Activated CD4-positive, alpha-beta T cell treated with anti-CD3 and anti-CD28 coated beads for 36 hours (primary cell): ENCODE results near the gene TFPI. TPM values are rescaled to one million over a fixed set of nuclear protein-coding genes. Genes with fewer than 3 reads are reported as not detected.
A peak's percentile ranks its signal among the peaks of the same experiment; 100 is the strongest.

Source experiments
- ATAC-seq: fragments of 200-7000 bp; cut with Tn5 transposase; one replicate; pipeline ENCODE4 v1.10.0; 2021; ENCODE audit warnings: mild to moderate bottlenecking, moderate library complexity
- CTCF ChIA-PET: fragments of 350-600 bp; sonication (Branson Sonifier 250); formaldehyde crosslinking; loops from one replicate; lab custom pipeline; 2021; ENCODE audit warnings: antibody characterized with exemption; lab: Charles Lee
- POLR2A ChIA-PET: fragments of 350-600 bp; sonication (Branson Sonifier 250); formaldehyde crosslinking; loops from one replicate; lab custom pipeline; 2021; ENCODE audit warnings: antibody characterized with exemption, inconsistent platforms; lab: Charles Lee
- DNase-seq: peaks from one replicate; pipeline ENCODE4 v3.0.0-alpha.2; 2020
- H3K27ac Mint-ChIP-seq: one replicate; pipeline ENCODE4 v1.8.0; 2021; ENCODE audit warnings: mixed read lengths
- H3K27me3 Mint-ChIP-seq: one replicate; pipeline ENCODE4 v1.8.0; 2021; ENCODE audit warnings: mixed read lengths
- H3K36me3 Mint-ChIP-seq: one replicate; pipeline ENCODE4 v1.8.0; 2021; ENCODE audit warnings: low read depth, mixed read lengths
- H3K4me1 Mint-ChIP-seq: one replicate; pipeline ENCODE4 v1.8.0; 2021; ENCODE audit warnings: mixed read lengths
- H3K4me3 Mint-ChIP-seq: one replicate; pipeline ENCODE4 v1.8.0; 2021; ENCODE audit warnings: mild to moderate bottlenecking, moderate library complexity, mixed read lengths
- H3K9me3 Mint-ChIP-seq: one replicate; pipeline ENCODE4 v1.8.0; 2021; ENCODE audit warnings: low read depth, mixed read lengths
- intact Hi-C, 2 experiments: fragments of 100-400 bp; cut with DNase I in 1 of 2; cut with micrococcal nuclease in 1 of 2; formaldehyde crosslinking; loops; one replicate each; pipeline versions ENCODE4 v1.14.2 to v1.15.1; 2022 to 2024; cut with DNase I, micrococcal nuclease
- total RNA-seq, 2 experiments: library from RNA; stranded (reverse); gene quantifications; one replicate each; pipeline ENCODE4 v1.2.3, GENCODE V29; 2021

Gene TFPI
- under 1 TPM in 1 of 2 experiments, not detected in 1; 0.21 TPM for total RNA-seq

DNA sequence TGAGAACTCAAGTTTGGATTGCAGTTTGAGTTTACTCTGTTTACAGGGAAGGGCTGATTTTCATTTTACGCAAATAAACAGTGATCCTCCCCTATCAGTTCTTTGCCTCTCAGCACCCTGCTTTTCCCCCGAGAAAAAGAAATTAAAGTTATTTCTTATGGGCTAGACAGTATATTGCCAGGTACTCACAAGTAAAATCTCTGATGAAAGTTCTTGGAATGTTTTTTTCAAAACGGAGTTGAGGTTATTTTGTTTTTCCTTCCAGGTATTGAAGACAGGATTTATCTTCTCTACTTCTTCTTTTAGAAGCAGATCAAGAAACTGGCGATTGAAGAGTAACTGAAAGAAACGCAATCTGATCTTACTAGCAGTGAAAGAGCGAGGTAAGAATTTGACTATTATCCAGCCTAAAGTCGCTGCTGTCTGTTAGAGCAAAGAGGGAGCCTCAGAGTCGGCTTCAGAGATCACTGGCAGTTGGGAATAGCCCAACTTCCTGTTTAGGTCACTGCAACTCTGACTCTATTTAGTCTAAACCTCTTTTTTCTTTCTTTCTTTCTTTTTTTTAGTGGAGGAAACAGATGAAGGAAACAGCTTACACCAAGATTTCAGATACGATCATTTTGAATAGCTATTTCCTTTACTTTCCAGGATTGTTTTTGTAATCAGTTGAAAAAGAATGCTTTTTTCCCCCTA, at the start of gene TFPI:
Gene TFPI, minus strand, starts transcription at position 425 of the 693 bp plus-strand sequence. CDS start 50,667 bp downstream, outside the sequence.
- Mint-ChIP-seq H3K27me3 (peaks cover 8% of the 10 kb centered on the region), H3K36me3 (no peaks in the 10 kb centered on the region), H3K4me1 (peaks cover 8% of the 10 kb centered on the region), H3K27ac (no peak within 1 kb of the TSS), H3K4me3 (peak within 1 kb of the TSS; percentile 16), H3K9me3 (no peaks in the 10 kb centered on the region)
- POLR2A ChIA-PET: no interaction called here
- intact Hi-C loops: no loop called here
- ATAC-seq (no peak), DNase-seq (no peak)
- CTCF ChIA-PET: interaction anchor here (1.6 kb wide), 1 partner anchor 54 kb away, joined by 3 read pairs; no protein-coding TSS in a partner anchor

DNA sequence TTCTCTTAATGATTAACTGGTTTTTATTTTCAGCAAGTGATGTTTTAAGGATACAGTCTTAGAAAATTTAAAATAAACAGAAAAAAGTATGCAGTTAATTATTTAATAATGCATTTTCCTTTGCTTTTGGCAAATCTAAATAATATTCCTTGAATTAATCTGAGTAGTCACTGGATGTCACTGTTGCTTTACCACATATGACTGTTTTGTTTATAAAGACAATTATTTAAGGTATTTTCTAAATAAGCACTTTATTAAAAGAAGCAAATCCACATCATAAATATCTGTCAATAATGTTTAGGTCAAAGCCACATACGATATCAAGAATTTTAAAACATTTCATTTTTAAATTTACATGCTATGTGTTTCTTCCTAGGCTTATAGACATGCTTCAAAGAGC, 40.6 kb upstream of the TFPI start:
- Mint-ChIP-seq H3K27me3 (peaks cover 1% of the 10 kb centered on the region), H3K4me1 (no peaks in the 10 kb centered on the region), H3K27ac (no peak overlapping the region)

DNA sequence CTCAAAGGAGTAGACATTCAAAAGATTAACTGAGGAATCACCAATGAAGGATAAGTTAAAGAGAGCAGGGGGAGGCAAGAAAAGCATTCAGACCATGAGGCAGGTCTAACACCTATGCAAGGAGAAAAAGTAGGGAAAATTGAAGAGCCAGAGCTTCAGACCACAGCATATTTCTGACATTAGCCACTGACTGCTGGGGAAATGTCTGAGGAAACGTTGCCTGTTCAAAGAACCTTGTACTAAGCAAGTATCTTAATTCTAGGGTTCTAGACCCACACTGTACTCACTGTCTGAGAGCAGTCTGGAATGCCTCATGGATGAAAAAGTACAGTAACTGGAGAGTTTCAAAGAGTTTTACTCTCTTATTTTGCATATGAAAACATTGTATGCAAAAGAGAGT, 39.5 kb upstream of the TFPI start:
- POLR2A ChIA-PET: no interaction called here
- ATAC-seq (no peak), DNase-seq (no peak)
- H3K36me3 Mint-ChIP-seq: no peaks in the 10 kb centered on the region
- CTCF ChIA-PET: interaction anchor here (1.0 to 1.2 kb wide), 2 partner anchors 11 to 12 kb away, joined by 3 to 4 read pairs; no protein-coding TSS in a partner anchor
- no peaks in the 10 kb centered on the region for H3K4me1 Mint-ChIP-seq
- H3K9me3 Mint-ChIP-seq: no peaks in the 10 kb centered on the region
- intact Hi-C loops: no loop called here
- no peak overlapping the region for H3K4me3 Mint-ChIP-seq
- no peak overlapping the region for H3K27ac Mint-ChIP-seq
- peaks cover 1% of the 10 kb centered on the region for H3K27me3 Mint-ChIP-seq

More for the DNA sequence above, 40.6 kb upstream of the TFPI start:
- Mint-ChIP-seq H3K36me3 (no peaks in the 10 kb centered on the region), H3K9me3 (no peaks in the 10 kb centered on the region), H3K4me3 (no peak overlapping the region)
- intact Hi-C loops: no loop called here
- no peak for ATAC-seq
- DNase-seq: no peak
- ChIA-PET POLR2A (no interaction called here), CTCF (interaction anchor here (1.0 to 1.2 kb wide), 2 partner anchors 12 to 13 kb away, joined by 3 to 4 read pairs; no protein-coding TSS in a partner anchor)

DNA sequence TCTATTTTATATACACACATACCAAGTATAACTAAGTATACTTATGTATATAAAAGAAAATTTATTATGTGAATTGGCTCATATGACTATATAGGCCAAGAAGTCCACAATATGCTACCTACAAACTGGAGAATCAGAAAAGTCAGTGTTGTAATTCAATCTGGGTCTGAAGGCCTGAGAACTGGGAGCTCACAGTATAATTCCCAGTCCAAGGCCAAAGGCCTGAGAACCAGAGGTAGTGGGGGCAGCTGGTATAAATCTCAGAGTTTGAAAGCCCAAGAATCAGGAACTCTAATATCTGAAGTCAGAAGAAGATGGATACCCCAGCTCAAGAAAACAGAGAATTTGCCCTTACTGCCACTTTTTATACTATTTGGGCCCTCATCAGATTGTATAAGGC, 38.9 kb upstream of the TFPI start:
- Mint-ChIP-seq H3K4me3 (no peak overlapping the region), H3K4me1 (no peaks in the 10 kb centered on the region), H3K27ac (no peak overlapping the region), H3K36me3 (no peaks in the 10 kb centered on the region), H3K9me3 (no peaks in the 10 kb centered on the region), H3K27me3 (peaks cover 2% of the 10 kb centered on the region)
- ChIA-PET POLR2A (no interaction called here), CTCF (no interaction called here)
- intact Hi-C loops: no loop called here
- DNase-seq (no peak), ATAC-seq (no peak)

DNA sequence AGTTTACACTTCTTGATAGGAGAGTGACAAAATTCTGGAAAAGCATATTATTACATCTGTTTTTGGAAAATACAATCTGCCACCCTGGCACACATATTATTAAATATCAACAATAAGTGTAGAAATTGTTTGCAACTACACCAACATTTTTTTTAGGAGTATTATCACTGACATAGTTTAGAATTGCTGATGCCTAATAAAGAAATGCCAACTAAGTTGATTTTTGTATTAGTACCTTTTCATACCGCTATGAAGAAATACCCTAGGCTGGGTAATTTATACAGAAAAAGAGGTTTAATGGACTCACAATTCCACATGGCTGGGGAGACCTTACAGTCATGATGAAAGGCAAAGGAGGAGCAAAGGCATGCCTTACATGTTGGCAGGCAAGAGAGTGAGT, 35.9 kb upstream of the TFPI start:
- peaks cover 4% of the 10 kb centered on the region for H3K27me3 Mint-ChIP-seq
- no peak overlapping the region for H3K27ac Mint-ChIP-seq
- DNase-seq: no peak
- CTCF ChIA-PET: no interaction called here
- intact Hi-C loops: no loop called here
- POLR2A ChIA-PET: no interaction called here
- H3K9me3 Mint-ChIP-seq: peaks cover 6% of the 10 kb centered on the region
- ATAC-seq: no peak
- H3K4me3 Mint-ChIP-seq: no peak overlapping the region
- no peaks in the 10 kb centered on the region for H3K36me3 Mint-ChIP-seq
- H3K4me1 Mint-ChIP-seq: peaks cover 22% of the 10 kb centered on the region

DNA sequence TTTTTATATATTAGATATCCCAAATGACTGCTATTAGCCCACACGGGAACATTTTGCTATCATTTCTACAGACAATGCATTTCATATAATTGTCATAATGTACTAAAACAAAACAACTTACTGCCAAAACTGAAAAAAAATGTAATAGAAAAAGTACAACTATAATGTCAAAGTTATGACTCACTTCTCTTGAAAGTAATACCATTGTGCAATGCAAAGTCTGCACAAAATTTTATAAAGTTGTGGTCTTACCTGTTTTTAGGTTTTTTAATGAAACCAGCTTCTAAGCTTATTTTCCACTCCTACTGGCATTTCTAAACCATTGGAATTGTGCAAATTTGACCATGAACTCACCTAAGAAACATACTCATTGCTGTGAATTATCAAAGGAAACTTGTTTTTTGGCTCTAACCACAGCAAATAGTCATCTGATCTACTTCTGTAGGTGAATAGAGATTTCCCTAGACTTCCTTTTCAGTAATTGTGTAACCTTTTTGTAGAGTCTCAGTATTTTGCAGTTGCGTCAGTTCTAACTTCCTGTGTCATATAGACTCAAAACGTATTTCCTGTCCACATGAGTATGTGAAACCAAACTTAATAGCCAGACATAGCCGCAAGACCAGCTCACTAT, 31.9 kb upstream of the TFPI start:
- ChIA-PET CTCF (interaction anchor here (2.2 kb wide), 1 partner anchor 86 kb away, joined by 6 read pairs; no protein-coding TSS in a partner anchor), POLR2A (interaction anchor here (0.6 kb wide), 1 partner anchor 880 kb away, joined by 8 read pairs; no protein-coding TSS in a partner anchor)
- Mint-ChIP-seq H3K4me1 (peaks cover 29% of the 10 kb centered on the region), H3K36me3 (no peaks in the 10 kb centered on the region), H3K4me3 (no peak overlapping the region), H3K27me3 (peaks cover 7% of the 10 kb centered on the region), H3K27ac (peak overlapping the region; percentile 92), H3K9me3 (peaks cover 6% of the 10 kb centered on the region)
- DNase-seq (peak; percentile 6), ATAC-seq (peak; percentile 96)
- intact Hi-C loops: loop anchor here (10.0 kb wide), 3 partner anchors 489 to 1859 kb away; partner anchors contain the start of gene WDR75 (in 1 of the 2)

DNA sequence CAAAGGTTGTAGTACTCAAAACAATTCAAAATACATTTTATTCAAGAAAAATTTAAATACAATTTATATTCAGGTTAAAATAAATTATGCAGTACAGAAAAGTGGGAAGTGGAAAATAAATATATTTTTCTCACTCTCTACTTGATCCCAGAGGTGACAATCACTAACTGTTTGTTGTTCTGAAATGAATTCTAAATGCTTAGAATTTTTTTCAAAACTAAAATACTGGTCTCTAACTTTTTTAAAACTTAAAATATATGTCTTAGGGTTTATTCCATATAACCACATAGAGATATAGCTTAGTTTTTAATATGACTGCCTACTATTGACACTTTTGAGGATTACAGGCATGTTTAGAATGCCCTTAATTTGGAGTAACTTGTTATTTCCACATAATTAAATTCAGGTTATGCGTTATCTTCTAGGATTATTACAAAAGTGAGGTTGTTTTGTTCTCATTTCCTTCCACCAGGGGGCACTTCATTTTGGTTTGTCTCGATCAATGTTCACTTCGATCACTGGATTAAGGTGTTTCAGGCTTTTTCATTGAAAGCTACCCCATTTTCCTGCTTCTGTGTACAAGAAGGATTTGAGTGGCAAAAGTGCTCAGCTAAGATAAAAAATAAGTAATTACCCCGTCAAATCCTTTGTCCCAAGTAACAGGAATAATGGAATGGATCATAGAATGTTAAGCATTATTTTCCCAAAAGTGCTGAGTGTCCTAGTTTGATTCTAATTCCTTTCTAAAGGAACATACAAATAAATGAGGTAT, 27.1 kb upstream of the TFPI start:
- Mint-ChIP-seq H3K27ac (no peak overlapping the region), H3K36me3 (no peaks in the 10 kb centered on the region), H3K9me3 (peaks cover under 1% of the 10 kb centered on the region), H3K4me1 (peaks cover 15% of the 10 kb centered on the region), H3K27me3 (peaks cover 3% of the 10 kb centered on the region), H3K4me3 (no peak overlapping the region)
- CTCF ChIA-PET: interaction anchor here (0.6 to 5.8 kb wide), 19 partner anchors 8 to 264 kb away, joined by 3 to 55 read pairs (median 4); no protein-coding TSS in a partner anchor
- no peak for ATAC-seq
- POLR2A ChIA-PET: no interaction called here
- DNase-seq: peak; percentile 25
- intact Hi-C loops: loop anchor here (1.0 to 10.0 kb wide), 8 partner anchors 81 to 1863 kb away; partner anchors contain the start of gene WDR75 (in 1 of the 2)

DNA sequence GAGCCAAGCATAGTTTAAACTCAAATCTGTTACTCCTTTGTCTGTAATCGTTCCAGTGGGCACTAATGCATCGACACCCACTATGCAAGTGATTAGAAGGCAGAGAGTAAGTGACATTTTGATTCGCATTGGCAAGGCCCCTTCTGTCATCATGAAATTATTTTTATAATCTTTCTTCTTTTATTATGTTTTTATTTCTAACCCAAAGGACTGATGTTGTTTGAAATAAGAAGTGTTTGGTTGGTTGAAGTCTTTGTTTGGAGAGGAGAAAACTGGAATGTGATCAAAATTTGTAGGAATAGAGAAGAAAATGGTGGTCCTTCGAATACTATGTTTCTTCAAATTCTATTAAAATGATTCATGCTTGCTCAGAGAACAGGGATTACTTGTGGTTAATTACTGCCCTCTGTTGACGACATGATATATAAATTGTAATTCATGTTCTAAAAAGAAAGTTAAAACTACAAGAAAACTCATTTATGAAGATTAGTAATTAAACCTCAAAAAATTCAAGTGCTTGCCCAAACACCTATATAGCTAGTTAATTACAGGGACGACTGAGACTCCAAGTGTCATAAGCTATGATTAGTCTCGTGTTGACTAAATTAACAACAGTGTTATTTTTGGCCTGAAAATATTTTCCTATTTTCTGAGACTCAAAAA, 26.4 kb upstream of the TFPI start:
- Mint-ChIP-seq H3K36me3 (no peaks in the 10 kb centered on the region), H3K27ac (no peak overlapping the region), H3K27me3 (peaks cover 3% of the 10 kb centered on the region), H3K4me1 (peaks cover 9% of the 10 kb centered on the region), H3K4me3 (no peak overlapping the region), H3K9me3 (no peaks in the 10 kb centered on the region)
- ATAC-seq (no peak), DNase-seq (no peak)
- ChIA-PET POLR2A (no interaction called here), CTCF (interaction anchor here (0.6 to 5.8 kb wide), 15 partner anchors 10 to 959 kb away, joined by 3 to 55 read pairs (median 3); no protein-coding TSS in a partner anchor)
- intact Hi-C loops: loop anchor here (1.0 to 10.0 kb wide), 8 partner anchors 80 to 1864 kb away; partner anchors contain the start of gene WDR75 (in 1 of the 2)

DNA sequence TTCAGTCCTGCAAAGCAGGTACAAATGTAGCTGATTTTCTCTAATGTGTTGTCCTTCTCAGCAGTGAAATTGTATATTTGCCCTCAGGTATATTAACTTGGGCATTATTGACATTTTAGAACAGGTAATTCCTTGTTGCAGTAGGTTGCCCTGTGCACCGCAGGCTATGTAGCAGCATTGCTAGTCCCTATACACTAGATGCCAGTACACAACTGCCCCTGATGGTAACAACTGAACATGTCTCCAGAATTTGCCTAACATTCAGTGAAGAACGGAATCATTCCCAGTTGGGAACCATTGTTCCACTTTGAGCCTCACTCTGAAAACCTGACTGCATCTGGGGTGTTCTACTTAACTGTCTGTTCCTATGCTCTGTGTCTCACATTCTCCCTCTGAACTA, 23.1 kb upstream of the TFPI start:
- ChIA-PET POLR2A (no interaction called here), CTCF (interaction anchor here (2.2 to 5.8 kb wide), 2 partner anchors 8 to 78 kb away, joined by 6 to 55 read pairs; no protein-coding TSS in a partner anchor)
- Mint-ChIP-seq H3K36me3 (no peaks in the 10 kb centered on the region), H3K4me1 (peaks cover 3% of the 10 kb centered on the region), H3K27ac (no peak overlapping the region), H3K9me3 (peaks cover 2% of the 10 kb centered on the region), H3K27me3 (no peaks in the 10 kb centered on the region), H3K4me3 (no peak overlapping the region)
- intact Hi-C loops: loop anchor here in 1 of 2 experiments (10.0 kb wide), 1 partner anchor 937 kb away; no protein-coding TSS in a partner anchor
- DNase-seq (no peak), ATAC-seq (no peak)

DNA sequence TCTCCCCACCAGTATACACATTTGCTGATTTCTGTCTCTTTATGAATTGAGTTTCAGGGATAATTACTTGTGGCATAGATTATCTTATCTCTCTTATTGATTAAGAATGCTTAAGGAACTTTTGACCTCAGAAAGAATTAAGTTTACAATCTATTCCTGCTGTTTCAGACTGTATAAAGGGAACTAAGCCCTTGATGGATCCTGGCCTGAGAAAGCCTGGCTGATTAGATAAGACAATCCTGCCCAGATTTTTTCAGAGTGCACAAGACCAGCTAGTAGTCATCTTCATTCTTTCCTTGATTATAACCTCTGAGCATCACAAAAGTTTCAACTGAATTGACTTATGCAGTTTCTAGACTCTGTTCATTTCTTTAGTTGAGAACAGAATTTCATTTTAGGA, 22.7 kb upstream of the TFPI start:
- intact Hi-C loops: loop anchor here in 1 of 2 experiments (10.0 kb wide), 1 partner anchor 938 kb away; no protein-coding TSS in a partner anchor
- ATAC-seq (no peak), DNase-seq (no peak)
- Mint-ChIP-seq H3K4me3 (no peak overlapping the region), H3K4me1 (peaks cover 3% of the 10 kb centered on the region), H3K9me3 (peaks cover 2% of the 10 kb centered on the region), H3K27ac (no peak overlapping the region), H3K36me3 (no peaks in the 10 kb centered on the region), H3K27me3 (no peaks in the 10 kb centered on the region)
- POLR2A ChIA-PET: no interaction called here
- CTCF ChIA-PET: interaction anchor here (2.2 to 5.8 kb wide), 2 partner anchors 8 to 78 kb away, joined by 6 to 55 read pairs; no protein-coding TSS in a partner anchor
